RWPE2 (cell line): Measurements from ENCODE around the gene ADSS1.

ENCODE experiments used
- ATAC-seq: fragments of 200-7000 bp; cut with Tn5 transposase; 3 replicates; pipeline ENCODE4 v1.9.1; 2021; ENCODE audit warnings: low read depth
- DNase-seq: peaks from one replicate; pipeline ENCODE4 v3.0.0-alpha.2; 2020; ENCODE audit warnings: low spot score
- H3K27ac ChIP-seq: fragments of 450-650 bp; 2 replicates; pipeline ENCODE4 v1.5.1; 2017; ENCODE audit warnings: mild to moderate bottlenecking; ENCODE audit not compliant: poor library complexity, severe bottlenecking
- H3K27me3 ChIP-seq: fragments of 250-450 bp; sonication (Bioruptor Pico); 2 replicates; pipeline ENCODE4 v1.5.1; 2021; ENCODE audit warnings: mild to moderate bottlenecking, moderate library complexity; ENCODE audit not compliant: insufficient read depth, poor library complexity, severe bottlenecking
- H3K36me3 ChIP-seq: fragments of 250-450 bp; sonication (Bioruptor Pico); 2 replicates; pipeline ENCODE4 v1.5.1; 2020; ENCODE audit warnings: low read depth, mild to moderate bottlenecking, moderate library complexity
- H3K4me1 ChIP-seq: fragments of 250-450 bp; sonication (Bioruptor Pico); 2 replicates; pipeline ENCODE4 v1.5.1; 2021; ENCODE audit warnings: mild to moderate bottlenecking, moderate library complexity; ENCODE audit not compliant: insufficient read depth, poor library complexity, severe bottlenecking
- H3K4me3 ChIP-seq: fragments of 250-450 bp; sonication (Bioruptor Pico); 2 replicates; pipeline ENCODE4 v1.5.1; 2021; ENCODE audit warnings: mild to moderate bottlenecking, moderate library complexity; ENCODE audit not compliant: severe bottlenecking
- H3K9me3 ChIP-seq: fragments of 250-450 bp; sonication (Bioruptor Pico); 2 replicates; pipeline ENCODE4 v1.5.1; 2021; ENCODE audit warnings: mild to moderate bottlenecking, moderate library complexity; ENCODE audit not compliant: severe bottlenecking
- CTCF ChIP-seq: fragments of 450-650 bp; IDR thresholded peaks from one replicate; pipeline ENCODE4 v1.5.1; 2017; ENCODE audit warnings: mild to moderate bottlenecking, moderate library complexity; ENCODE audit not compliant: poor library complexity, severe bottlenecking

ADSS1 gene

GRCh38 chr14:104768437-104769323 is 44.7 kb downstream of the ADSS1 start:
- Histone ChIP-seq H3K36me3 (peaks cover 30% of the 10 kb centered on the region), H3K4me1 (no peaks in the 10 kb centered on the region), H3K27ac (no peak overlapping the region), H3K9me3 (peaks cover 6% of the 10 kb centered on the region), H3K27me3 (no peaks in the 10 kb centered on the region), H3K4me3 (no peak overlapping the region)
- ATAC-seq: peak; percentile 87
- DNase-seq: no peak
- peak; percentile 98 for TF ChIP-seq CTCF

GRCh38 chr14:104769324-104770071 is 45.5 kb downstream of the ADSS1 start:
- DNase-seq (no peak), ATAC-seq (no peak)
- H3K36me3 ChIP-seq: peaks cover 32% of the 10 kb centered on the region
- H3K4me1 ChIP-seq: no peaks in the 10 kb centered on the region
- H3K4me3 ChIP-seq: no peak overlapping the region
- H3K27me3 ChIP-seq: no peaks in the 10 kb centered on the region
- H3K9me3 ChIP-seq: peaks cover 6% of the 10 kb centered on the region
- no peak for TF ChIP-seq CTCF
- H3K27ac ChIP-seq: no peak overlapping the region

GRCh38 chr14:104770072-104770579 is 46.1 kb downstream of the ADSS1 start:
- H3K9me3 ChIP-seq: peaks cover 6% of the 10 kb centered on the region
- H3K27ac ChIP-seq: no peak overlapping the region
- peaks cover 39% of the 10 kb centered on the region for H3K36me3 ChIP-seq
- DNase-seq: no peak
- no peaks in the 10 kb centered on the region for H3K4me1 ChIP-seq
- no peak for TF ChIP-seq CTCF
- ATAC-seq: no peak
- no peaks in the 10 kb centered on the region for H3K27me3 ChIP-seq
- no peak overlapping the region for H3K4me3 ChIP-seq

GRCh38 chr14:104770851-104771272 is 46.8 kb downstream of the ADSS1 start:
- DNase-seq (no peak), ATAC-seq (no peak)
- H3K4me3 ChIP-seq: no peak overlapping the region
- no peaks in the 10 kb centered on the region for H3K4me1 ChIP-seq
- H3K27ac ChIP-seq: no peak overlapping the region
- peaks cover 45% of the 10 kb centered on the region for H3K36me3 ChIP-seq
- no peaks in the 10 kb centered on the region for H3K27me3 ChIP-seq
- H3K9me3 ChIP-seq: peaks cover 6% of the 10 kb centered on the region
- TF ChIP-seq CTCF: peak; percentile 36
